ENCODE measurements around the gene WNT7B.

Gene WNT7B

DNA sequence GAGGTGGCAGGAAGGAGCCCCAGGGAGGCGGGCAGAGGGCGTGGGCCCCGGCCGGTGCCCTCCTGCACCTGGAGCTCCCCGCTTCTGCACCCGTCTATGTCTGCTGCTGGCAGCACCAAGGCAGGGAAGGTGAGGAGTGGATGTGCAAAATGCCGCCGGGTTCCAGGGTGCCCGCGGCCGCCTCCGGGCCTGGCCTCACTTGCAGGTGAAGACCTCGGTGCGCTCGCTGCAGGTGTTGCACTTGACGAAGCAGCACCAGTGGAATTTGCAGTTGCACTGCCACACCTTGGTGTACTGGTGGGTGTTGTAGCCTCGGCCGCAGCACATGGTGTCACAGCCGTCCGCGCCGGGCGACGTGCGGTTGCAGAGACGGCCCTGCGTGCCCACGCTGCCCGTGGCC is 54.3 kb downstream of the WNT7B start:
- no peak for DNase-seq

DNA sequence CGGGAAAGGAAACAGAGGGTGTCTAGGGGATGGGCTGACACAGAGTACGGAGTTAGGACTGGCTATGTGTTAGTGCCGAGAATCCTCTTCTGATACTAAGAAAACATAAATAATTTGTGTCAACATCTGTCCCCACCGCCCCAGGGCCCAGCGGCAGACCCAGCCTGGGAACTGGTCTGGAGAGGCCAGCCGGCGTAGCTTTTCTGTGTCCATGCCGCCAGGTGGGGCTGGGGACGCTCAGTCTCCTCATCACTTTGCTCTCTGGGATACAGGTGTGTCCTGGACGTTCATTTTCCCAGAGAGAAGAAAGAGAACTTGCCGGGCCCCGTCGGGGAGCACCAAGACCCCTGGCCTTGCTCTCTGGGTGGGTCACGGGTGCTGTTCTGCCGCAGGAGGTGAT is 54.7 kb downstream of the WNT7B start:
- DNase-seq: no peak

DNA sequence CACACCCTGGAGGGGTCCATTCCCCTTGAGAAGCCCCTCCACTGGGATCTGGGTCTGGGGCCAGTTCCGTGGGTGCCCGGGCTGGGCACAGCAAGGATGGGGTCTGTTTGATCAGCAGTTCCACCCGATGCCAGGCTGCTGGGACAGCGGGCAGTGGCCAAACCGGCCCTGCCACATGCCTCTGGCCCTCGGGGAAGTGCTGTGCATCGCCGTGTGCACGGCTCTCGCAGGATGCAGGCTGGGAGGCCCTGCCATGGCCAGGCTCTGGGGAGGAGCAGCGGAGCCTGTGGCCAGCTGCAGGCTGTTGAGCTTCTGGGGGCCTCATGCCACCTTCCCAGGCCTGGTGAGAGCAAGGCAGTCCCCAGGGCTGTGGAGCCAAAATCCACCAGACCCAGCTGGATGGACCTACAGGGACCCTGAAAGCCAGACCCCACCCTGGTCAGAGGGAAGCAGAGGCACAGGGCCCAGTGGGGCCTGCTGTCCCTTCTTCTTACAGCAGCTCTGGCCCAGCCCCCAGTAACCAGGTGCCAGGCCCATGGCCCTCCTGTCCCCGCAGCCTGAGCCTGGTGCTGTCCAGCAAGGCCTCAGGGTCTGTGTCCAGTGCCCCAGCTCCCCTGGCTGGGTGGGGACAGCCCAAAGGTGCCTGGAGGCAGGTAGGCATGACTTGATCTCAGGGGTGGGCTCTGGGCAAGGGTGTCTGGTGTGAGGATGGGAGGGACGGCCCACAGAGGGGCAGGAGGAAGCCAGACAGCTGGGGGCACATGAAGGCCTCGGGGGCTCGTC is 57.3 kb downstream of the WNT7B start:
- DNase-seq: no peak

DNA sequence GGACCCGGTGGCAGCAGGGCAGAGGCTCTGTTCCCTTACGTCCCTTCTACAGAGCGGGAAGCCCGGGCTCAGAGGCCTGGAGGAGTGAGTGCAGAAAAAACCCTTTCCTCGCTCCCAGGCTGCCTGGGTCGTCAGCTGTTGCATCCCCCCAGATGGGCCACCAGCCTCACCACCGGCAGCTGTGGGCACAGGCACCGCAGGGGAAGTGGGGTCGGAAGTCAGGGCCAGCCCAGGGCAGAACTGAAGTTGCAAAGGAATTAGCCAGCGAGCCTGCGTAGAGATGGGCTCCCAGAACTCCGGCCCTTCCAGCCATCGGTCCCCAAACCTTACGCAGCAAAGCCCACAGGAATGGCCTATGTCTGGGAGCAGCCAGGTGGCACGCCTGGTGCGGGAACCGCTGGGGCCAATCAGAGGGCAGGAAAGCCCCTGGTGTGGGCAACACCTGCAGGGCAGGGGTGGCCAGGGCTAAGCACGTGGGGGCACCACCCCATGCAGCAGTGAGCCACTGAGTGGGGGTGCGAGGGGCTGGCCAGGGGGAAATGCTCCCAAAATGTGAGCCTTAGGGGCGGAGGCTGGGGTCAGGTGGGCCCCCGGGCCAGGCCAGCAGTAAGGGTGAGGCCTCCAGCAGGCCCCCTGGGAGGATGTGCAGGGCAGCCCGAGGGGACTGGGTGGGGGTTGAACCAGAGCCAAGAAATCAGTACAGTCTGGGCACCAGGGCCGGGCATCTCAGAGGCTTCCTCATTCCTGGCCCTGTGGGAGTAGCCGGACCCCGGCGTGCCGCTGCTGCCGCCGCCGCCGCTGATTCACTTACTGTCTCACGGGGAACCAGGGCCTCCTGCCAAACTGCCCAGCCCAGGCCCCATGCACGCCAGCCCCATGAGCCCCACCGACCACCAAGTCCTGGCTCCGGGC is 58.2 kb downstream of the WNT7B start:
- no peak for DNase-seq

DNA sequence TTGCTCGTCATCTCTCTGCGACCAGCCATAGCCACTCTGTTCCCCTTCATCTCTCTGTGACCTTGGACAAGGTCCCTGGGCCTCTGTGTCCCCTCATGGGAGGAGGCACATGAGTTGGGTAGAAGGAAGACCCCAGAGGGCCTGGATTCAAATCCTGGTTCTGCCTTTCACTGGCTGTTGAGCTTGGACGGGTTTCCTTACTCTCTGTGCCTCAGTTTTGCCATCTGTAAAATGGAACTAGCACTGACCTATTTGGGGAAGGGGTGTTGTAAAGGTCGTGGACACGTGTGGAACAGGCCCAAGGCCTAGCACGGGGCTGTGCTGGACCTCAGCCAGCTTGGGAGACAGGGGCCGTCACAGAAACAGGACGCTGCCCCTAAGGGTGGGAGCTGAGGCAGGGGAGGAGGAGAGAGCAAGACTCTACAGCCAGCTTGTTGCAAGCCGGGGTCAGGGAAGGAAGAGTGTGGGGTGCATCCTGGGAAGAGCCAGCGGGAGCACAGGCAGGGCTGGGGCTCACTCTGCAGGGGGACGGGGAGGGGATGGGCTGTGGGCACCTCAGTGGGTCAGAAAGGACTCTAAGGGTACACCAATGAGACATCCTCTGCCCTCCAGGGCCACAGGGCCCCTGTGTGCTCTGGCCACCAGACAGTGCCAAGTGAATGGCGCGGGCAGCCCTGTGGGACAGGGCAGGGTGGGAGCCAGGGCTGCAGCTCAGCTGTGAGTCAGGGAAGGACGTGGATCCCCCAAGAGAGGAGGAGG is 59.1 kb downstream of the WNT7B start:
- no peak for DNase-seq

DNA sequence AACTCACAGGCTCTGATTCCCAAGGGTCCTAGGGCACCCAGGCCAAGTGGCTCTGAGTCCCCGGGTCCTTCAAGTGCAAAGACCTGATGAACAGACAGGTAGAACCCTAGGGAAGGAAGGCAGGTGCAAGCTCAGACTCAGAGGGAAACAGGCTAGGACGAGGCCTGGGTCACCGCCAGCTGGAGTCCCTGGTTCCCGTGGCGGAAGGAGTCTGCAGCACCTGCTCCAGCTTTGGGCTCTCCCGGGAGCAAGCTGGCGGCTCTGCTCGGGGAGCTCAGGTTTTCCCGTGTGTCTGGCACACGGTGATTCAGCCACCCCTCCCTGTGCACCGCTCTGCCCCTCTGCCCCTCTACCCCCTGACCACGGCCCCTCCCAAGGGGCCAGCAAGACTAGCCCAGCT is 59.8 kb downstream of the WNT7B start:
- DNase-seq: no peak

DNA sequence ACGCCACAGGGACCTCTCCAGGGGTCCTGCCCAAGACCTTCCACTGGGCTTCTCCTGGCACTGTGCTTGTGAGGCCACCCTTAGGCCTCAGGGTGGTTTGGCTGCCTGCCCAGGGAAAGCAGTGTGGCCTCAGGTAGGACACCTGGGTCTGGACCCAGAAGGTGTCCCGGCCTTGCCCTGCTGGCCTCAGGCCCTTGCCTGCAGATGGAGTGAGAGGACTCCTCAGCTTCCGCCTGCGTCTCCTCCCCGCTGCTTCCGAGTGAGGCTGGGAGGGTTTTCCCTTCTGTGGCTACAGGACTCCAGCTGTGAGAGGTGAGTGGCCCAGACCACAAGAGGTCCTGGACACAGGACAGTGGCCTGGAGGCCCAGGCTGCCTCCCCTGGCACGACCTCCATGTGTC is 60.4 kb downstream of the WNT7B start:
- no peak for DNase-seq

DNA sequence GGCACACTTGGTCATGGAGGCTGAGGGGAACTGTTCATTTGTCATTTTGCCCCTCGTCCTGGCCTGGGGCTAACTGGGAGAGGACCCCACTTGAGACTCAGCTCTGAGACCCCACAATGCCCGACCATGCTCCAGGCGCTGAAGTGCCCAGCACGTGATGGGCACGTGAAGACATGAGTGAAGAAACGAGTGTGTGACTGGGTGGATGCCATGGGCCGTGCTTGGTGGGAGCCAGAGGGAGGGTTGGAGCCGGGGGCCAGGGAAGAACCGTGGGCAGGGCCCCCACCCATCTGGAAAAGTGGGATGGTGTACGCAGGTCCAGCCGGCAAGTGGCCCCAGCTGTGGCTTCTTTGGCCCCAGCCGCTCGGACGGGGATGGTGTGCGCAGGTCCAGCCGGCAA is 61.1 kb downstream of the WNT7B start:
- no peak for DNase-seq

DNA sequence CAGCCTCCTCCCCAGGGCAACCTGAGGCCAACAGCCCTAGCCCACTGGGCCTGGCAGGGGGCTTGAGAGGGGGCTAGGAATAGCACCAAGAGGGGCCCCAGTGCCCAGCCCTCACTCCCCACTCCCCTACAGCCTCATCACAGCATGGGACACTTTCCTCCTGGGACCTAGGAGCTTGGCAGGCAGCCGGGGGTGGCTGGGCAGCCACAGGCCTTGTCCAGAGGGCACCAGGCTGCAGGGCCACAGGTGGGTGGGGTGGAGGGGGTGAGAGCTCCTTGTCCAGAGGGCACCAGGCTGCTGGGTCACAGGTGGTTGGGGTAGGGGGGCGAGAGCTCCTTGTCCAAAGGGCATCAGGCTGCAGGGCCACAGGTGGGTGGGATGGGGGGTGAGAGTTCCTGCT is 61.8 kb downstream of the WNT7B start:
- DNase-seq: no peak

DNA sequence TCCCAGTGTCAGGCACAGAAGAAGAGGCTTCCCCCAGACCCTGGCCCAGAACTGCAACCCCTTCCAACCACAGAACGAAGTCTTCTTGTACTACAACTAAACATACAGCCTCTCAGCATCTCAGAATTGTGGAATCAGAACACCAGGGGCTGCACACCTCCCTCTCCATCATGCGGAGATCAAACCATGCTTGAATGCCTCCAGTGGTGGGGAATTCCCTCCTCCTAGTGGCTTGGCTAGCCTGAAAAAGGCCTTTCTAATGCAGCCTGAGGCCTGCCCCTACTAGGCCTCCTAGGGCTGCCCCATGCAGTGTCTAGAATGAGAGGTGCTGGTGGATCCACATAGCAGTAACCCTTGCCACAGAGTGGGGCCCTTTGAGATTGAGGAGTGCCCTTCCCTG is 62.7 kb downstream of the WNT7B start:
- no peak for DNase-seq

DNA sequence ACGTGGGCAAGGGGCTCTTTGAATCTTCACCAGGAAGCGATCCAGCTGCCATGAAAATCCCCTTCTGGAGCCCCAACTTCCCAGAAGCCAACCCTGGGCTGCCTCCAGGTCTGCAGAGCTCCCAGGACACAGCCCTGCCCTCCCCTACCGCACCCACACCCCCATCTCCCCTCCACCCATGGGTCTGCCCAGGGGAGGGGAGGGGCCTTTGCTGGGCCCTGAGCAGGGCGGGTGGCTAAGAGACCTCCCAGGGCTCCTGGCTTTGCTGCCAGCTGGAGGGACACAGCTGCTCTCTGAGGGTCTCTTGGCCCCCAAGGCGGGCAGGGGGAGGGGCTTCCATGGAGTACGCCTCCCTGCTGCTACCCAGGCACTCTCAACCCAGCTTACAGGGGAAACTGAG is 64.1 kb downstream of the WNT7B start:
- no peak for DNase-seq

DNA sequence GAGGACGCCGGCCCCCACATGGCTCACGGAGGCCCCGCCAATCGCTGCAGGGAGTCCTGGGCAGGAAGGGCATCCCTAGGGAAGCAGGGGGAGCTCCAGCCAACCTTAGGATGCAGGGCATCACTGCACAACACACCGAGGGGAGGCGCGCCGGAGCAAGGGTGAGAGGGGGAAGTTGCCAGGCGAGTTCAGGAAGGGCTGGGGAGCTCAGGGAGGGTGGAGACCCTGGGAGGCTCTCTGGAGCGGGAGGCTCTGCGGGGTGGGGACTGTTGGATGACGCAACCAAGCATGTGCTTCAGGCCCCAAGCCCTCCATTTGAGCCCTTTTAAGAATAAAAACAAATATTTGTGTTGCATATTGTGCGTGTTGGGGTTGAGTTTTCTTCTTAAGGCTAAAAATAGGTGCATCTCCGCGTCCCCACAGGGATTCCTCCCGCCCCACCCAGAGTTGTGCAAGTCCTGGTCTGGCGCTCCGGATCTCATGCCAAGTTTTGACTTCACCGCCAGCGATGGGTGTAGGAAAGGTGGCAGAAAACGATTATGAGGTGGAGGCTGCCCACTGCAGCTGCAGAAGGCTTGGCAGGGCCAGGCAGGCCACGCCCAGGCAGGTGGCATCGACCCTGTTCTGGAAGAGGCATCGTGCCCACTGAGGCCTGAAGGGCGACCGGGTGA is 65.2 kb downstream of the WNT7B start:
- DNase-seq: no peak

DNA sequence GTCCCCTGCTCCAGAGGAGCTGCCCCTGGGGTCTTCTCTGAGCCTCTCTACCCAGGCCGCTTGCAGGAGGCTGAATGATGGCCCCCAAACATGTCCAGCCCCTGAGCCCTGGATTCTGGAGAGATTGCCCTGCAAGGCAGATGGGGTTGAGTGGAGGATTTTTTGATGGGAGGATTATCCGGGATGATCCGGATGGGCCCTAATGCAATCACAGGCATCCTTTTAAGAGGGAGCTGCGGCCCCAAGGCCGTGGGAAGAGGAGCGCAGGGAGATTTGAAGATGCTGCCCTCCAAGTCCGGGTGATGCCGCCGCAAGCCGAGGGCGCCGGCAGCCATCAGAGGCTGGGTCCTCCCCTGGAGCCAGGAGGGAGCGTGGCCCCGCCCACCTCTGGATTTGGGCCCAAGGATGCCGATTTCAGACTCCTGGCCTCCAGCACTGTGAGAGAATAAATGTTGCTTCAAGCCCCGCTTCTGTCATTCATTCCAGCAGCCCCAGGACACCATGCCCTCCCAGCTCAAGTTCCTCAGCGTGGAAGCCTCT is 66.0 kb downstream of the WNT7B start:
- DNase-seq: no peak

DNA sequence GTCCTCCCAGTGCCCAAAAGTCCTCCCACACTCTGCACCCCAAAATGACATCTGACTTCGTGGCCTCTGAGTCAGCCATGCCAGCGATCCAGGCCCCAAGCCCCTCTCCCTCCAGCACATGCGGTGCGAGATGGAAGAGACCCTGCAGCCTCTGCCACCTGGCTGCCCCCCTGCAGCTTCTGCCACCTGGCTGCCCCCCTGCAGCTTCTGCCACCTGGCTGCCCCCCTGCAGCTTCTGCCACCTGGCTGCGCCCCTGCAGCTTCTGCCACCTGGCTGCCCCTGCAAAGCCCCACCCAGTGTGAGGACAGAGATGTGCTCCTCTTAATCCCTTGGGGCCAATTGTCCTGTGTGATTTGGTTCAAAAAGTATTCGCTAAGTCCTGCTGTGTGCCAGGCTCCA is 68.0 kb downstream of the WNT7B start:
- no peak for DNase-seq

DNA sequence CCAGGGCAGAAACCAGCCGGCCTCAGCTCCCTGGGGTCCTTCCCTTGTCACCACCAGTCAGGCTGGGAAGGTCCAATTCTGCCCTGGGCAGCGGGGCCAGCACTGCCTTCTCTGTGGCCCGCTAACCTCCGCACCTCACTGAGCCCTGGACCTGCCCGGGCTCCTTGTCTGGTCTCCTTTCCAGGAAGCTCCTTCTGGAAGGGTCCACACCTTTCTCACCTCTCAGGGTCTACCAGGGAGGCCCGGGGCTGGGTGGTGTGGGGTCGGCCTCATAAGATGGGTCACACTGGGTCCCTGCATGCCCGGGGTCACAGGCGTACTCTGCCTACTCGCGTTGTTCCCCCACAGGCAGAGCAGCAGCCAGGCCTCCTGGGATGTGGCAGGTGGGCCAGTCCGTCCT is 69.0 kb downstream of the WNT7B start:
- DNase-seq: no peak

DNA sequence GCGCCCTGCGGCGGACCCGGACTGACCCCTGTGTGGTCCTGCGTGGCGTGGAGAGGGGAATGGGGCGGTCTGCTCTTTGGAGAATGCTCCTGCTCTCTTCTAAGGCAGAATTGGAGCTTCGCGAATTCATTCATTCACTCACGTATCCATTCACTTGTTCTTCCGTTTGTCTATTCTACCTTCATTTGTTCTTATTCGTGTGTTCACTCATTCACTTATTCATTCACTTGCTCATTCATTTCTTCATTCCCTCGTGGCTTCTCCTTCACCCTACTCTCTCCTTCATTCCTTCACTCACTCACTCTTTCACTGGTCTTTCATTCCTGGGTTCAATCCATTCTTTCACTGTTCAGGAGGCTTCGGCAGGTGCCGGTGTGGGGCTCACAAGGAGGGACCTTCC is 69.6 kb downstream of the WNT7B start:
- DNase-seq: no peak

DNA sequence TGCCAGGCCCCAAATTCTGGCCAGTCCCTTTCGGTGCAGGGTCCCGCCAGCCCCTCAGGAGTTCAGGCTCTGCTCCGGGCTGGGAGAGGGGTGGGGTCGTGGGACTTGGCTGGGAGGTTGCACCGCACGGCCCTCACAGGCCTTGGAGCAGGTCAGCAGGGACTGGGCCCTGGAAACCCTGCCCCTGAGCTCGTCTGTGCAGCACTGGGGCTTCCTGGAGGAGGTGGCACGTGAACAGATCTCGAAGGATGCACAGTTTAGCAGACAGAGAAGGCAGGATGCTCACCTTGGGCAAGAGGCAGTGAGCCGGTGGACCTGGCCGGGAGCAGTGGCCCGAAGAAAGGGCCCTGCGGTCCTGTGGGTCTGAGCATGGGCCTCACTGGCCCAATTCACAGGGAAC is 70.0 kb downstream of the WNT7B start:
- no peak for DNase-seq

DNA sequence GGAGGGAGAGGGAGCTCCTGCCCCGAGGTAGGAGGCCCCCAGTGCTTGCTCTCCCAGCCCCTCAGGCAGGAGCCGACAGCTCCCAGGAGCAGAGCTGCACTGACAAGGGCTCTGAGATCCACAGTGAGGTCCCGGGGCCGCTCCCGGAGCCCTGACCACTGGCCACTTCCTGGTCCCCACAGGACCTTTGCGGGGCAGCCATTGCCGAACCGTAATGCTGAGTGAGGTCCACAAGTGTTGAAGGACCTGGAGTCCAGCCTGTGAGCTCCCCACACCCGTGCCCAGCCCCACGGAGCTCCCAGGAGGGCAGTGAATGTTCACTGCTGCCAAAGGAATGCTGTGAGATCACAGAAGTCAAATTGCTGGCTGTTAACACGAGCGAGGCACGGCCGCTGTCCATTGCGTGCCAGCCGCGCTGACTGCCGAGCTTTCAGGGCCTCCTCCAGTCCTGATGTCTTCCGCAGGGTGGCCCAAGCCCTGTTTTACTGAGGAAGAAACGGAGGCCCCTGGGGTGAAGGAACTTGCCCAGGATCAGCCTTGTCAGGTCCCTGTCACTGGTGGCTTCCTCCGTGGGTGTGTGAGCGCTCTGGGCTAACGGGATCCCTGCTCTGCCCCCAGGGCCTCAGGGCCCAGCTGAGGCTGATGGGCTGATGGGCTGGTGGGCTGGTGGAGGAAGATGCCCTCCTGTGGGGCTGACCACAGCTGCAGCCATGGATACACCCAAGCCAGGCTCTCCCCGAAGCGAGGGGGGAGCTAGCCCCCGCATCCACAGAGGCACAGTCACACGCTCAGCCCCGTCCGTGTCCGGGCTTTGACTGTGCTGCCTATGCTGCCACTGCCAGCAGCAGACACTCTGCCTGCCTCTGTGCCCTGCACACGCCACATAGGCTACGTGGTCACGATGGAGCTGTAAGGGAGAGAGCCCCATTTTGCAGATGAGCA is 70.8 kb downstream of the WNT7B start:
- no peak for DNase-seq

DNA sequence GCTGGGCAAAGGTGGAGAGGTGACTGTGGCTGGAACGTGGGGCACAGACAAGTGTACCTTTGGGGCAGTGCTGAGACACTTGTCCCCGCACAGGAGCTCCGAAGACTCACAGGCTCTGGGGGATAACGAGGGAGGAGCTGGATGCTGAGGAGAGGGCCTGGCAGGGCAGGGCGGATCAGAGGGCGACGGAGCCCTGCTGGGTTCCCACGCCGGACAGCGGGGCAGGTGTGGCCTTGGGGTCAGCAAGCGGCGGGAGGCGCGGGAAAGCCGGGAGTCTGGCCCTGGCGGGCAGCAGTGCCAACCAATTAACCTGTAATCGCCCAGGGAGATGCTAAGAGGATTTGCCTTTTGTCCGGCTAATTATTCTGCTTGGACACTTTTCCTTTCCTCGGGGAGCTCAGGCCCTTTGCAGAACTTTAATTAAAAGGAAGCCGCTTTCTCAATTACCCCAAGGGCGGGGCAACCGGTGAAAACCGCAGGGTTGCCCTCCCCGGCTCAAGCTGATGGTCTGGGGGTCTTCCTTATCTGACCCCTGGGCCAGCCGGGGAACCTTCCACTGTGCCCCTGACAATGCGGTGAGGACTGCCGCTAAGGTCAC is 71.5 kb downstream of the WNT7B start:
- DNase-seq: no peak

DNA sequence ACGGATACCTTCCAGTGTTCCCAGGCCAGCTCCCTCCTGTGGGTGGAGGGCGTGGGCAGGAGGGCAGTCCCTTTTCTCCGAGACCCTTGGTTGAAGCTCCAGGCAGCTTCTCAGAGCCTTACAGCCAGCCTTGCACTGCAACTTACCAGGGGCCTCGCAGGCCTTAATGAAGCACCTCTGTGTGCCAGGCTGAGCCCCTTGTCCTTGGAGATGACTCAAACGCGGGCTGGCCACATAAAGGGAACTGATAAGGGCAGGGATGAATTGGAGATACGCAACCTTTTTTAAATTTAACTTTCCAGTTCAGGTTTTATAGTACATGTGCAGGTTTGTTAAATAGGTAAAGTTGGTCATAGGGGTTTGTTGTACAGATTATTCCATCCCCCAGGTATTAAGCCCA is 72.7 kb downstream of the WNT7B start:
- no peak for DNase-seq
